Limb (tissue), 2 donors: ENCODE measurements around the gene FARP2.

ENCODE experiments used
- DNase-seq, 2 donors: peaks; one replicate each; pipeline ENCODE4 v3.0.0-alpha.2; 2016; ENCODE audit errors: extremely low spot score in 2 of 2

The FARP2 gene

DNA sequence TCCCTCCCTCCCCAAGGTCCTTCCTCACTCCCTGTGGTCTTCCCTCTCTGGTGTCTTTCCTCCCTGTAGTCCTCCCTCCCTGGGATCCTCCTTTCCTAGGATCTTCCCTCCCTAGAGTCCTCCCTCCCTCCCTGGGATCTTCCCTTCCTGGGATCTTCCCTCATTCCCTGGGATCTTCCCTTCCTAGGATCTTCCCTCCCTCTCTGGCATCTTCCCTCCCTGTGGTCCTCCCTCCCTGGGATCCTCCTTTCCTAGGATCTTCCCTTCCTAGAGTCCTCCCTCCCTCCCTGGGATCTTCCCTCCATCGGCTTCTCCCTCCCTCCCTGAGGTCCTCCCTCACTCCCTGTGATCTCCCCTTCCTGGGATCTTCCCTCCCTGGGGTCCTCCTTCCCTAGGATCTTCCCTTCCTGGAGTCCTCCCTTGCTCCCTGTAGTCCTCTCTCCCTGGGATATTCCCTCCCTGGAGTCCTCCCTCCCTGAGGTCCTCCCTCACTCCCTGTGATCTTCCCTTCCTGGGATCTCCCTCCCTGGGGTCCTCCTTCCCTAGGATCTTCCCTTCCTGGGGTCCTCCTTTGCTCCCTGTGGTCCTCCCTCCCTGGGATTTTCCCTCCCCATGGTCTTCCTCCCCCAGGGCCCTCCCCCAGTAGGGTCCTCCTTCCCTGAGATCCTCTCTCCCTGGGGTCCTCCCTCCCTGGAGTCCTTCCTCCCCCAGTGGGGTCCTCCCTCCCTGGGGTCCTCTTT, 129.3 kb downstream of the FARP2 start:
- DNase-seq = no peak

DNA sequence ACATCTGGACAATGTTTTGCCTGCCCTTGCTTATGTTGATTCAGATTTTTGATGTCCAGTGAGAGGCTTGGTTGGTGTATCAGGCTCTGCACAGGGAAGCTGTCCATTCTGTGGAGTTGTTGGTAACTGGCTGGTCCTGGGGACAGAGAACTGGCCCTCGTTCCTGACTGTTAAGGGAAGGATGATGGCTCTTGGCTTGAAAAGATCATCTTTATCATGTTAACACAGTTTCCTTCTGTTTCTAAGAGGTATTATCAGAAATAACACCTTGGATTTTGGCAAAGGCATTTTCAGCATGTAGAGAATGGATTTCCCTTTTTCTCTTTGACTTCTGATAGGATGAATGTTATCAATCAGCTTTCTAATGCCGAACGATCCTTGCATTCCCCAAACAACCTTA, 133.0 kb downstream of the FARP2 start:
- no peak for DNase-seq

DNA sequence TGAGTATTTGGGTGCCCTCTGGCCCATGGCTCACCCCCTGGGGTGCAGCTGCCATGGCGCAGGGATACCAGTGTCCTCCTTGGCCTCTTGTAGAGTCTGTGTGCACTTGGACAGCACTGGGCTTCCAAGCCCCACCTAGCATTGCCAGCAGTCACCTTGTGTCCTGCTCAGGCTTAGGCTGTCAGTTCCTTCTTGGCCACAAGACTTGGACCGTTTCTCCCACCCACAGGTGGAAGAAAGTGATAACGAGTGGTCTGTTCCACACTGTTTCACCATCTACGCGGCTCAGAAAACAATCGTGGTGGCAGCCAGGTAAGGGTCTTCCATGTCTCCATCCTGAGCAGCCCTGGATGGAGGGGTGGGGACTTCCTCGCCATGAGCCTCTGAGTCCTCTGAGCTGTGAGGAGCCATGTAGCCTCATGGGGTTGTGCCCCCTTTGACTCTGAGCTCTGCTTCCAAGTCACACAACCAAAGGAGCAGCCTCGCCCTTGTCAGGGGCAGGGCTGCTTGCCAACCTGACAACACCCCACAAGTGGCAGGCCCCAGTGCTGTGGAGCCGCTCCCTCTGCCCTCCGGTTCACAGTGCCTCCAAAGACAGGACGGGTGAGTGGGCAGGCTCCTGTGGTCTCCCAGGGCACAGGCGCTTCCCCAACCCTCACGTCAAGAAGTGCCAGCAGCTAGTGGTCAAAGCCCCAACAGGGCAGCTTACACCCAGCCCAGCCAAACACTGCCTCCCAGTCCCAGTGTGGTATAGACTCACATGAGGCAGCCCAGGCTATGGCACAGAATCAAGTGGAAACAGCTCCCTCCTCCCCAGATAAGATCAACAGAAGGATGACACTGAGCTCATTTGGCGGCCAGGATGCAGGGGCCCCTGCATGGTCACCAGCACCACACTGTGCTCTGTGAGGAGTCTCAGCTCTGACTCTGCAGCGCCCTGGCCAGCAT, 133.9 kb downstream of the FARP2 start:
- no peak for DNase-seq

DNA sequence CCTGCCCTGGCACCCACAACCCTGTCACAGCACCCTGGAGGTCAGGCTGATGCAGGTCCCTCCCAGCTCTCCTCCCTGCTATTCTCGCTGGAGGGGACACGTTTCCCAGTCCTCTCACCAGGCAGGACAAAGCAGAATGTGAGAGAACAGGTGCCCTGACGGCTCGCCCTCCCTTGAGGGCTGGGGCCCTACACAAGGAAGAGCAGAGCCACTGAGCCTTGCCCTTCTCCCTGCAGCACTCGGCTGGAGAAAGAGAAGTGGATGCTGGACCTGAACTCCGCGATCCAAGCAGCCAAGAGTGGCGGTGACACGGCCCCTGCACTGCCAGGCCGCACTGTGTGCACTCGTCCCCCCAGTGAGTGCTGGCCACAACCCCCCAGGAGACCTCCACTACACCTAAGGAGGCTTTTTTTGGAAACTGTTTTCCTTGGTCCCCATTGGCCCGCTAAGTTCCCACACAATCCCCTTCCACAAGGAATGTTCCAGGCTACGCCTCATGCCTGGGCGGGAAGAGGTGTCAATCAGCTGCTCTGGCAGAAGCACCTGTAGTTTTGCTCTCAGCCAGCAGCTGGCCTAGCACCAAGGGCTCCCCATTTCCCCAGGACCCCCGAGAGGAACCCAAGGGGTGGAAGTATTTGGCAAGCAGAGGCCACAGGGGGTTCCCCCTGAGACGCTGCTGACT, 134.9 kb downstream of the FARP2 start:
- no peak for DNase-seq

DNA sequence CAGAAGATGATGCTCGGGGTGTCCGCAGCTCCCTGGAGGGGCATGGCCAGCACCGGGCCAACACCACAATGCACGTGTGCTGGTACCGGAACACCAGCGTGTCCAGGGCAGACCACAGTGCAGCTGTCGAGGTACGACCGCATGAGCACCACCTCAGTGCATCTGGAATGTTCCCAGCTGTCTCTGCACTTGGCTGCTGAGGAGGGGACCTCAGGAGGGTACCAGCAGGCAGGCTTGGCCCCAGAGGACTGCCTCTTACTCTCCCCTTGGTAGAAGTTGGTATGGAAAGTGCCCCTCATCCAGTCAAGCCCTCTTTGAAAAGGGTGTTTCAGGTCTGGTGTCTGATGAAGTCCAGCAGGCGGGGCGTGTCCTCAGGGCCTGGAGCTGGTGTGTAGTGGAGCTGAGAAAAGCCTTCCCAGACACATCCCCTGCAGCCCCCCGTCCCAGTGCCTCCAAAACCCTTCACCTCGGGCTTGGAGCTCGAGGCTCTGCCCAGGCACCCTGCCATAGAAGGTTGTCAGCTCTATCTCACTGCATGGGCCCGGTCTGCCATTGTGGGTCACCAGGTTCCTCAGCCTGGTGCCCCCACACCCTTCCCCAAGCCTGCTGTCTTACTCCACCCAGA, 135.6 kb downstream of the FARP2 start:
- DNase-seq = no peak

DNA sequence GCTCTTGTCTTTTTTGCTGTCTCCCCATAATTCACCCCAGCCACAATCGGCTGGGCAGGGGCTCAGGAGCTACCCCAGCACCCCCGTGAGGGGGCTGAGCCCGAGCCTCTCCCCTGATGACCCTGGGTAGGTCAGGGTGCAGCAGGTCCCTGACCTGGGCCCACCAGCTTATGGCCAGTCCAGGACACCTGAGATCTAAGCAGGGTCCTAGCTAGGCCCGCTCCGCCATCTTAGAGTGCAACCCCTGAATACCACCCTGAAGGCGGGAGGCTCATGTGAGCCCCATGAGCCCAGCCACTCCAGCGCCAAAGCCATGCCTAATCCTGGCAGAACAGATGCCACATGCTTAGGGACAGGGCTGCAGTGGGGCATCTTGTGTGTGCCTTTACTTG, 136.1 kb downstream of the FARP2 start:
- no peak for DNase-seq

DNA sequence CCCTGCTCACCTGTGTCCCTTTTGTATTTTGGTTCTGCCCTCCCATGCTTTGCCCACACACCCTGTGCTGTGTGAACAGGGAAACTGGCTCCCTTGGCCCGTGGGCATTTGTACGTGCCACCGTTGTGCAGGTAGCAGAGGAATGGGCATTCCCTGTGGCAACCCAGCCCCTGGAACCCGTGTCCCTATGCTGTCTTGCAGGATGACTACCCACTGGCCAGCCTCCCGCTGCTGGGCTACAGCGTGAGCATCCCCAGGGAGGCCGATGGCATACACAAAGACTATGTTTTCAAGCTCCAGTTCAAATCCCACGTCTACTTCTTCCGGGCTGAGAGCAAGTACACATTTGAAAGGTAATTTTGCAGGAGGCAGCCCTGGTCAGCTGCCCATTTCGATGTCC, 137.0 kb downstream of the FARP2 start:
- no peak for DNase-seq

DNA sequence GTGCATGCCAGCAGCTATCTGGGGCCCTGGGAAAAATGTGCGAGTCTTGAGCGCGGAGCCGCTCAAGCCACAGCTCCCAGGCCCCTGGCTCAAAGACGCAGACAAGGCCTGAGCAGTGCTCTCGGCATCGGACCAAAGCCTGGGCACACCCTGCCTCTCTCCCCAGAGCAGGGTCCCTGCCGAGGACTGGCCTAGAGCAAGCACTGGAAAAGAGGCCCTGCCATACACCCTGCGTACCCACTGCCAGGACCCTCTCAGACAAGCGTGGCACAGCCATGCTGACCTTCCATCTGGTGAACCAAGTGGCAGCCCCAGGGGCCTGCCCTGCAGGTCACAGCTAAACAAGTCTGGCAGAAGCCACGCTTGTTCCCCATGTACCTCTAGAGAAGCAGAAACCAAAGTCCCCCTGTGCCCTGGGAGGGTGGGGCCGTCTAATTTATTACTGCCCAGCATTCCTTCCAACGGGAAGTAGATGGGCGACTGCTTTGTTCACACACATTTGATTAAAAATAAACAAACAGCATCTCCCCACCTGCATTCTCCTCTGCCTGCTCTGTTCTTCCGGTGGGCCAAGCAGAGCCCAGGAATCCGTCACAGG, 138.3 kb downstream of the FARP2 start:
- no peak for DNase-seq

DNA sequence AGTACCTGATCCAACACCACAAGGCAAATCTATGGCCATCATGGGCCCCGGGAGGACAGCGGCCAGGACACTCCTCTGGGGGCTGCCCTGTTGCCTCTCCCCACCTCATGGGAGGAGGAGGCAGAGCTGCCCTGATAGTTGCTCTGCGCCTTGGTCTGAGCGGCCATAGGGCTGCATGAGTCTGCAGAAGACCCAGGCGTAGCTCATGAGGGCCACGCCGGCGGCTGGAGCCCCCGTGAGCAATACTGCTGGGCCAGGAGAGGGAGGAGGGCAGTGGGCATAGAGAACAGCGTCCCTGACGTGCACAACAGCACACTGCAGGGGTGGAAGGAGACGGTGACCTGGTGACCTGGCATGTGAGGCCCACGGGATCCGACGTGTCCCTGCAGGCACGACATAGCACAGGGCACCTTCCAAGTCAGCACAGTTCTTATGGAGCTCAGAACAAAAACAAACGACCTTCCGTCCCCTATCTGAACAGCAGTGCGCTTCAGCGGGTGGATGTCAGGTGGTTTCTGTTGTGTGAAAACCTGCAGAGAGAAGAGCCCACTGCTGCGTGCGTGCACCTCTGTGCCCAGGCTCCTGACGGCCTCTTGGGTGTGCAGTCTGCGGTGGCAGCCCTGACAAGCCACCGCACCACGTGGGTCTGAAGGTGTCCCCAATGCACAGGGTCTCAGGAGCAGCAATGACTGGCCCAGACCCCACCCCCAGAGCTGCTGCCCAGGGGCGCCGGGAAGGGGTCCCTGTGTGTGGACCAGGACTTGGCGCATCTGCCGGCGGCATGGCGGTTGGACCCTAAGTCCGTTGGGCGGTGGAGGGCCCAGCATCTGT, 139.3 kb downstream of the FARP2 start:
- no peak for DNase-seq

DNA sequence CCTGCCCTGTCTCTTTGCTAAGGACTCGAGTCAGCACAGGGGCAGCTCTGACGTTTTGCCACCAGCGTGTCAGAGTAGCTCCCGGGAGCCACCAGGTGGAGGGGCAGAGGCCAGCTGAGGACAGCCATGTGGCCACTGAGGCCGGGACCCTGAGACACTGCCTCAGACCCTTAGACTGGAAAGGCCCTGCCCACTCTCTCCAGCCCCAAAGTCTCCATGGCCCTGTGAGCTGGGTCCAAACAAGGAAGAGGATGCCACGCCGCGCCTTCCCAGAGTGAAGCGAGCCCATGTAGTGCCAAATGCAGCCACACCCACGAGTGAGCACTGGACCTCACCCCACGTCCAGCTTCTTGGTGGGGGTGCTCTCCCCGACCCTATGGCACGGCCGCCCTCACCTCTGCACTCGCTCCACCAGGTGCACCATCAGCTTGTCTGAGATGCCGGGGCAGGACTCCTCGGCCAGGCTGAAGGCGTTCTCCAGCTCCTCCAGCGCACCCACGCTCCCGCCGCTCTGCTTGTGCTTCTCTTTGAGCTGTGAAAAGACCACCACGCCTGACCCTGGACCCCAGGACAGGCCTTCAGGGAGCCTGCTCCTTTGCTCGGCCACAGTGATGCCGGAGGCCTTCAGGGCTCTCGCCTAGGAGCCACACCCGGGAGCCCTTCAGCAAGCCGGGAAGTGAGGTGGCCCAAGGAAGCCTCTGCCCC, 140.1 kb downstream of the FARP2 start:
- no peak for DNase-seq

DNA sequence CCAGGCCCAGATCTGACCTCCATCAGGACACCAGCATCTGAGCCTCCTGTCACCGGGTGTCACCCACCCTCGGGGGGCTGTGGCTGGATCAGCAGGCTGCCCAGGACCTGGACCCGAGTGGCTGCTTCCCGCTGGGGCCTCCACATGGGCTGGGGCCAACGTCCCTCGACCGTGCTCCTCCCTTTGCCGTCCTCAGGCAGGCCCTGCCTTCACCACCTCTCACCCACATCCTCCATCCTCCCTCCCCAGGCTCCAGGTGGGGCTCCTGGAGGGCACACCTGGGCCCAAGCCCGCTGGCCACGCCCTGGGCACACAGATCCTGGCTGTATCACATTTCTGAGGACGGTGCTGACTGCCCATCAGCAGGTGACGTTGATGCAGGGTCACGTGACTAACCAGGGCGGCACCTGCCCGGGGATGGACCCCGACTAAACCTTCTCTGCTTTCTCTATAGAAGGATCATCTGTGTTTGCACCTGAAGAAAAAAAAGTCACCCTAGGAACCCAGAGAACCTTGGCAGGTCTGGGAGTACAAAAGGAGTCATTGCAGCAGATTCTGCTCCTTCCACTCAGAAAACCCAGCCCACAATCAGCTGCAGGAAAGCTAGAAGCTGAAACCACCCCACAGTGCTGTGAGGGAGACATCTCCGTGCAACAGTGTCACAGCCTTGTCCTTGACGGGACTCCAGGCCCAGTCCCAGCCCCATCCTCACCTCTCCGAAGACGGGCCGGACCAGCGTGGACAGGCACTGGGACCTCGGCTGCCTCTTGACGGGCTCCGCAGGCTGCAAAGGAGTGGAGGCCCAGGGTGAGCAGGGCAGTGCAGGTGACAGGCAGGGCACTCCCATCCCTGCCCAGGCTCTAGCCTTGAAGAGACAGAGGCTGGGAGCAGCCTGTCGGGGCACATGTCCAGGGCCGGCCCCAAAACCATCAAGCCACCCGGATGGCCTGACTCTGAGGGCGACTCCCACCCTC, 141.1 kb downstream of the FARP2 start:
- no peak for DNase-seq

DNA sequence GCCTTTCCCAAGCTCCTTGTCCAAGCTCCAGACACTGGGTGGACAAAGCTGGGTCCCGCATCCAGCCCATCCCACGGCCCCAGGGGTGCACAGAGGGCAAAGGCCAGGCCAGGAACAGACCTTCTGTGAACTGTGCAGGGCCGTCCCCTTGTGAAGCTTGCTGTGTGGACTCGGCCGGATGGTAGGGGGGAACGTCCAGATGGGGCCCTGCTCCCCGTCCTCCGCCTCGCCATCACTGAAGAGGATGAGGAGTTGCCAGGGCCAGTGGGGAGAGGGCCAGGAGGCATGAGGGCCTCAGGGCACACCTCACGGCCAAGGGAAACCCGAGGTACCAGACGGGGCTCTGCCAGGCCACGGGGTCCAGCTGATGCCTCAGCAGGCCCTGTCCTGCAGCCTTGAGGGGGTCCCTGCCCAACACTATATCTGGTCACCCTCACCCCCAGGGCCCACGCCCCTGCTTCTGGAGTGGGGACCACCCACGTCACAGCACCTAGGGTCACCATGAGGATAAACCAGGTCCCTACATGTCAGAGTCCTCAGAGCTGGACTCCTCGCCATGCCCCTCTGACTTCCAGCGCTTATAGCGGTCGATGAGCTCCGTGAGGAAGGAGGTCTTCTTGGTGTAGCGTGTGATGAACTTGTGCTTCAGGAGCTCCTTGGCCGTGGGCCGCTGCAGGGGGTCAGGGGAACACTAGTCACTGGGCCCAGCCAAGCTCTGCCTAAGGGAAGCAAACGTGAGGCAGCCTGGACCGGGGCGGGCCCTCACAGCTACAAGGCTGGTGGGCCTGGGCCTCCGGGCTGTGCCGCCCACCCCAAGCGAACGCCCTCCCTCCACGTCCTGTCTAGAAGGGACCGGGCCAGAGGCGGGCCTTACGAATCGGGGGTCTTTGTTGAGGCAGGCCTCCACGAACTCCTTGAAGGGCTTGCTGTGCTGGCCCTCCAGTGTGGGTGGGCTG, 142.3 kb downstream of the FARP2 start:
- DNase-seq = no peak

DNA sequence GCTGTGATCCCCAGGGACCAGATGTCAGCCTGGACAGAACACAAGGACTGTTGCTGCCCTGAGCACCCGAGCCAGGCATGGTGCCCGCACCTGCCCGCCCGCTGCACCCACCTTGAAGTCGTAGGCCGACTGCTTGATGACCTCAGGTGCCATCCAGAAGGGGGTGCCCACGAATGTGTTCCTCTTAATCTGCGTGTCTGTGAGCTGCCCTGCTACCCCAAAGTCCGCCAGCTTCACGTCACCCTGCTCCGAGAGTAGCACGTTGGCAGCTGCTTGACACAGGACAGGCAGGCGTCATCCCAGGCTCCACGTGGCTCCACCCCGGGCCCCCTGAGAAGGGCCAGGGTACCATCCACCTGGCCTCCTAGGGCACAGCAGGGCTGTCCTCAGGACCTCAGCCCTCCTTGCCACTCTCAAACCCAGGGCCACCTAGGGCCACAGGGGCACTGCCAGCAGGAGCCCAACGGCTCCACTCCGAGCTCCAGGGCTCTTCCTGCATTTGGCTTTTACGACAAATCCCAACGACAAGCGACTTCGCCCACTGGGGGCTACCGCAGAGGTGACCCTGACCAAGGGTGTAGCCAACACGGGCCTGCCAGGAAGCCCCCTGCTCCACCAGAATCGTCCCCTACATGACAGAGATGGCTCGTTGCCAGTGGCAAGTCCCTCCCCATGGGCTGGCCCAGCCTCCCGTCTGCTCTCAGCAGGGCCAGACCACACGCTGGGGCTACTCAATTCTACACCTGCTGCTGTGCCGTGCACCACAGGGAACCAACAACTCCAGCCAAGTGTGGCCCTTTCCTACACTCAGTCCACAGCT, 143.3 kb downstream of the FARP2 start:
- no peak for DNase-seq

DNA sequence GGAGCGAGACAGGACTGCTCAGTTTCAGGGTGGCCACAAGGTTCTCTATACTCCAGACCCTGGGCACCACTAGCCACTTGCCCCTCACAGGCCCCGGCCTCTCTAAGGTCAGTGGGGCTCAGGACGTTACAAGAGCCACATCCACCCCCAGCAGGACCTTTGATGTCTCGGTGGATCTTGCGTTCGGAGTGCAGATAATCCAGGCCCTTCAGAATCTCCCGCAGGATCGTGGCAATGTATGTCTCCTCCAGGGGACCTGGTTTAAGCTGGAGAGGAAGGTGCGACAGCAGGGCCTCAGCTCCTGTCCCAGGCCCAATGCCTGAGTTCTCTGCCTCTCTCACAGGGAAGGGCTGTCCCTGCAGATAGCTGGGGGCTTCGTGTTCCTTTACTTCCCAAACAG, 143.9 kb downstream of the FARP2 start:
- DNase-seq = no peak

DNA sequence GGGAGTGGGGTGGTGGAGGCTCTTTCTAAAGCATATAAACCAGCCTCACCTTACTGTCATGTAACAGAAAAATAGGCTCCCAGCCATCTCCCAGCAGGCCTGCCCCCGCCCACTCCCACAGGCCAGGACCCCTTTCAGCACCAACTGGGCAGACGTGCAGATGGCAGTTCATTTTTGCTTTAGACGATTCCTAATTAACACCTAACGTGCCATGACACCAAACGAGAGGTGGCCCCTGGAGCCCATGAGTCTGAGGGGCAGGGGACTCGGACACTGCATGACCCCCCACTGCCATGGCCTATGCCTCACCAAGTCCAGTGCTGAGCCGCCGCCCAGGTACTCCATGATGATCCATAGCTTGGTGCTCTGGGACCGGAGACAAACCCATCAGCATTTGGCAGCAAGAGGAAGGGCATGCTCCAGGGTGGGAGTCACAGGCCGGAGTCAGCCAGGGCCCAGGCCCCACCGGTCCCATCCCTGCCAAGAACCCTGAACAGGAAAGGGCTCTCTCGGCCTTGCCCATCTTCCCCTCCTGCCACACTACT, 144.4 kb downstream of the FARP2 start:
- DNase-seq = no peak

DNA sequence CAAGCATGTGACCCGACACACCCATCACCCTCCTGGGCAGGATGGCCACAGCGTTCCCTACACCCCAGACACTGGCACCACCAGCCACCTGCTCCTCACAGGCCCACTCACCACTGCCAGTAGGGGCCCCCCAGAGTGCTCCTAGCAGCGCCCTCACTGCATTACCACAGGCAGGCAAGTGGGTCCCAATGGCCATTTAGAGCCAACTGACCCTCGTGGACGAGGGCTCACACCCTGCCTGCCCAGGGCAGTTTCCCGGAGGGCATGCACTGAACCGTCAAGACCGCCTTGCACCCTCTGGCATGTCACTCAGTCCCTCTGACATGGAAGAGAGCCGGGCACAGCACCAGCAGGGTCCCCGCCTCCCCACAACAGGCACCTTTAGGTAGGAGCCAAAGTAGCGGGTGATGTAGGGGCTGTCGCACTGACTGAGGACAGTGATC, 145.0 kb downstream of the FARP2 start:
- no peak for DNase-seq
